Activated naive CD8-positive, alpha-beta T cell treated with anti-CD3 and anti-CD28 coated beads for 36 hours (primary cell): ENCODE results near the gene GPR107. TPM values are rescaled to one million over a fixed set of nuclear protein-coding genes. Genes with fewer than 3 reads are reported as not detected.

Experiments
- DNase-seq: peaks from one replicate; pipeline ENCODE4 v3.0.0; 2021
- H3K27ac Mint-ChIP-seq: one replicate; pipeline ENCODE4 v1.8.0; 2022; ENCODE audit warnings: mild to moderate bottlenecking, moderate library complexity, mixed read lengths
- H3K27me3 Mint-ChIP-seq: one replicate; pipeline ENCODE4 v1.8.0; 2022; ENCODE audit warnings: mild to moderate bottlenecking, mixed read lengths
- H3K36me3 Mint-ChIP-seq: one replicate; pipeline ENCODE4 v1.8.0; 2021; ENCODE audit warnings: mild to moderate bottlenecking, mixed read lengths
- H3K4me1 Mint-ChIP-seq: one replicate; pipeline ENCODE4 v1.8.0; 2021; ENCODE audit warnings: mixed read lengths
- H3K4me3 Mint-ChIP-seq: one replicate; pipeline ENCODE4 v1.8.0; 2022; ENCODE audit warnings: mild to moderate bottlenecking, moderate library complexity, mixed read lengths
- H3K9me3 Mint-ChIP-seq: one replicate; pipeline ENCODE4 v1.8.0; 2022; ENCODE audit warnings: mixed read lengths
- total RNA-seq, 2 experiments: library from RNA; stranded (reverse); gene quantifications; one replicate each; pipeline ENCODE4 v1.2.3, GENCODE V29; 2021

Gene GPR107
- total RNA-seq, 2 experiments from 2014 or later: 17.7 to 19.4 TPM

GRCh38 chr9:130177898-130178805 lies 124.4 kb downstream of the GPR107 start:
- Mint-ChIP-seq H3K27ac (no peak overlapping the region), H3K4me1 (peaks cover 2% of the 10 kb centered on the region), H3K27me3 (peaks cover 15% of the 10 kb centered on the region)

GRCh38 chr9:130179331-130179907 lies 125.7 kb downstream of the GPR107 start:
- peaks cover 2% of the 10 kb centered on the region for H3K4me1 Mint-ChIP-seq
- H3K4me3 Mint-ChIP-seq: no peak overlapping the region
- no peak for DNase-seq
- no peaks in the 10 kb centered on the region for H3K36me3 Mint-ChIP-seq
- H3K27me3 Mint-ChIP-seq: peaks cover 7% of the 10 kb centered on the region
- no peaks in the 10 kb centered on the region for H3K9me3 Mint-ChIP-seq
- H3K27ac Mint-ChIP-seq: no peak overlapping the region

More at GRCh38 chr9:130177898-130178805, 124.4 kb downstream of the GPR107 start:
- DNase-seq: no peak
- Mint-ChIP-seq H3K4me3 (no peak overlapping the region), H3K36me3 (no peaks in the 10 kb centered on the region), H3K9me3 (no peaks in the 10 kb centered on the region)

GRCh38 chr9:130180516-130180915 lies 126.8 kb downstream of the GPR107 start:
- Mint-ChIP-seq H3K27me3 (no peaks in the 10 kb centered on the region), H3K4me1 (peaks cover 2% of the 10 kb centered on the region), H3K4me3 (no peak overlapping the region), H3K27ac (no peak overlapping the region), H3K9me3 (no peaks in the 10 kb centered on the region), H3K36me3 (no peaks in the 10 kb centered on the region)
- DNase-seq: no peak

GRCh38 chr9:130181678-130182380 lies 128.1 kb downstream of the GPR107 start:
- peaks cover 2% of the 10 kb centered on the region for H3K4me1 Mint-ChIP-seq
- H3K27me3 Mint-ChIP-seq: no peaks in the 10 kb centered on the region
- no peaks in the 10 kb centered on the region for H3K9me3 Mint-ChIP-seq
- no peak for DNase-seq
- H3K4me3 Mint-ChIP-seq: no peak overlapping the region
- H3K27ac Mint-ChIP-seq: no peak overlapping the region
- no peaks in the 10 kb centered on the region for H3K36me3 Mint-ChIP-seq

- Mint-ChIP-seq H3K36me3 (no peaks in the 10 kb centered on the region), H3K27ac (no peak overlapping the region), H3K4me1 (peaks cover 2% of the 10 kb centered on the region), H3K9me3 (no peaks in the 10 kb centered on the region), H3K27me3 (no peaks in the 10 kb centered on the region), H3K4me3 (no peak overlapping the region)
- DNase-seq: no peak
These were observed 128.7 kb downstream of the GPR107 start for GRCh38 chr9:130182381-130182909.

GRCh38 chr9:130183133-130183762 lies 129.5 kb downstream of the GPR107 start:
- H3K27me3 Mint-ChIP-seq: no peaks in the 10 kb centered on the region
- no peaks in the 10 kb centered on the region for H3K36me3 Mint-ChIP-seq
- no peak overlapping the region for H3K27ac Mint-ChIP-seq

GRCh38 chr9:130185017-130185416 lies 131.3 kb downstream of the GPR107 start:
- Mint-ChIP-seq H3K4me1 (peaks cover 2% of the 10 kb centered on the region), H3K9me3 (no peaks in the 10 kb centered on the region), H3K27me3 (no peaks in the 10 kb centered on the region), H3K27ac (no peak overlapping the region), H3K4me3 (no peak overlapping the region), H3K36me3 (no peaks in the 10 kb centered on the region)
- no peak for DNase-seq

More at GRCh38 chr9:130183133-130183762, 129.5 kb downstream of the GPR107 start:
- H3K4me1 Mint-ChIP-seq: peaks cover 2% of the 10 kb centered on the region
- no peak for DNase-seq
- no peak overlapping the region for H3K4me3 Mint-ChIP-seq
- H3K9me3 Mint-ChIP-seq: no peaks in the 10 kb centered on the region

GRCh38 chr9:130185490-130186031 lies 131.9 kb downstream of the GPR107 start:
- H3K9me3 Mint-ChIP-seq: no peaks in the 10 kb centered on the region
- H3K27ac Mint-ChIP-seq: no peak overlapping the region
- no peaks in the 10 kb centered on the region for H3K36me3 Mint-ChIP-seq
- no peak for DNase-seq
- H3K4me1 Mint-ChIP-seq: peaks cover 2% of the 10 kb centered on the region
- H3K27me3 Mint-ChIP-seq: no peaks in the 10 kb centered on the region
- no peak overlapping the region for H3K4me3 Mint-ChIP-seq

GRCh38 chr9:130186051-130186450 lies 132.3 kb downstream of the GPR107 start:
- no peaks in the 10 kb centered on the region for H3K36me3 Mint-ChIP-seq
- H3K9me3 Mint-ChIP-seq: no peaks in the 10 kb centered on the region
- no peak overlapping the region for H3K27ac Mint-ChIP-seq
- no peak for DNase-seq
- H3K27me3 Mint-ChIP-seq: no peaks in the 10 kb centered on the region
- H3K4me3 Mint-ChIP-seq: no peak overlapping the region
- H3K4me1 Mint-ChIP-seq: peaks cover 2% of the 10 kb centered on the region

- no peak overlapping the region for H3K27ac Mint-ChIP-seq
These were observed 133.3 kb downstream of the GPR107 start for GRCh38 chr9:130186839-130187522.

GRCh38 chr9:130187523-130187846 lies 133.8 kb downstream of the GPR107 start:
- DNase-seq: no peak
- Mint-ChIP-seq H3K27me3 (no peaks in the 10 kb centered on the region), H3K9me3 (no peaks in the 10 kb centered on the region), H3K4me1 (peaks cover 2% of the 10 kb centered on the region), H3K27ac (no peak overlapping the region), H3K4me3 (no peak overlapping the region), H3K36me3 (no peaks in the 10 kb centered on the region)

More at GRCh38 chr9:130186839-130187522, 133.3 kb downstream of the GPR107 start:
- Mint-ChIP-seq H3K4me1 (peaks cover 2% of the 10 kb centered on the region), H3K36me3 (no peaks in the 10 kb centered on the region), H3K4me3 (no peak overlapping the region), H3K9me3 (no peaks in the 10 kb centered on the region), H3K27me3 (no peaks in the 10 kb centered on the region)
- DNase-seq: no peak

GRCh38 chr9:130188860-130189481 lies 135.3 kb downstream of the GPR107 start:
- no peak for DNase-seq
- Mint-ChIP-seq H3K9me3 (no peaks in the 10 kb centered on the region), H3K36me3 (no peaks in the 10 kb centered on the region), H3K4me3 (no peak overlapping the region), H3K27ac (no peak overlapping the region), H3K4me1 (peaks cover under 1% of the 10 kb centered on the region), H3K27me3 (peaks cover 7% of the 10 kb centered on the region)
